ENCODE measurements around the gene FXYD4. TPM values are rescaled to one million over a fixed set of nuclear protein-coding genes. Genes with fewer than 3 reads are reported as not detected.

The FXYD4 gene
- total RNA-seq, 2 experiments from 2014 or later: not detected

GRCh38 chr10:43350686-43351085 lies 20.8 kb upstream of the FXYD4 start:
- no peaks in the 10 kb centered on the region for H3K9me3 Mint-ChIP-seq
- DNase-seq: no peak
- peaks cover 2% of the 10 kb centered on the region for H3K36me3 Mint-ChIP-seq
- ATAC-seq (ENCODE audit: low read depth): no peak
- H3K27ac Mint-ChIP-seq: no peak overlapping the region
- POLR2A ChIA-PET: interaction anchor here (0.6 kb wide), 1 partner anchor 53 kb away, joined by 3 read pairs; no protein-coding TSS in a partner anchor
- H3K4me3 Mint-ChIP-seq: peak overlapping the region; percentile 49
- peaks cover 19% of the 10 kb centered on the region for H3K4me1 Mint-ChIP-seq
- peaks cover 28% of the 10 kb centered on the region for H3K27me3 Mint-ChIP-seq

- peaks cover 23% of the 10 kb centered on the region for H3K4me1 Mint-ChIP-seq
- H3K36me3 Mint-ChIP-seq: peaks cover 2% of the 10 kb centered on the region
- peaks cover 28% of the 10 kb centered on the region for H3K27me3 Mint-ChIP-seq
- ATAC-seq (ENCODE audit: low read depth): no peak
- no peak overlapping the region for H3K27ac Mint-ChIP-seq
- no peak for DNase-seq
- H3K4me3 Mint-ChIP-seq: no peak overlapping the region
- no peaks in the 10 kb centered on the region for H3K9me3 Mint-ChIP-seq
- POLR2A ChIA-PET: interaction anchor here (0.6 kb wide), 2 partner anchors 53 to 230 kb away, joined by 3 to 4 read pairs; no protein-coding TSS in a partner anchor
Measured at GRCh38 chr10:43351301-43351700, 20.1 kb upstream of the FXYD4 start.

GRCh38 chr10:43352951-43353350 lies 18.5 kb upstream of the FXYD4 start:
- H3K27ac Mint-ChIP-seq: no peak overlapping the region
- ATAC-seq (ENCODE audit: low read depth) (no peak), DNase-seq (no peak)
- peaks cover 23% of the 10 kb centered on the region for H3K4me1 Mint-ChIP-seq
- no peak overlapping the region for H3K4me3 Mint-ChIP-seq
- H3K36me3 Mint-ChIP-seq: peaks cover 2% of the 10 kb centered on the region
- no peaks in the 10 kb centered on the region for H3K9me3 Mint-ChIP-seq
- peaks cover 28% of the 10 kb centered on the region for H3K27me3 Mint-ChIP-seq
- POLR2A ChIA-PET: interaction anchor here (0.5 kb wide), 1 partner anchor 29 kb away, joined by 3 read pairs; no protein-coding TSS in a partner anchor

GRCh38 chr10:43353495-43354329 lies 17.7 kb upstream of the FXYD4 start:
- ATAC-seq (ENCODE audit: low read depth): no peak
- H3K27ac Mint-ChIP-seq: no peak overlapping the region
- peaks cover 15% of the 10 kb centered on the region for H3K4me1 Mint-ChIP-seq
- no peaks in the 10 kb centered on the region for H3K9me3 Mint-ChIP-seq
- DNase-seq: no peak
- H3K4me3 Mint-ChIP-seq: no peak overlapping the region
- H3K27me3 Mint-ChIP-seq: peaks cover 24% of the 10 kb centered on the region
- POLR2A ChIA-PET: interaction anchor here (0.5 kb wide), 1 partner anchor 28 kb away, joined by 3 read pairs; no protein-coding TSS in a partner anchor
- H3K36me3 Mint-ChIP-seq: peaks cover under 1% of the 10 kb centered on the region

GRCh38 chr10:43354330-43354635 lies 17.2 kb upstream of the FXYD4 start:
- no peaks in the 10 kb centered on the region for H3K36me3 Mint-ChIP-seq
- no peak overlapping the region for H3K4me3 Mint-ChIP-seq
- ATAC-seq (ENCODE audit: low read depth) (no peak), DNase-seq (no peak)
- POLR2A ChIA-PET: no interaction called here
- peaks cover 22% of the 10 kb centered on the region for H3K27me3 Mint-ChIP-seq
- H3K4me1 Mint-ChIP-seq: peaks cover 12% of the 10 kb centered on the region
- no peaks in the 10 kb centered on the region for H3K9me3 Mint-ChIP-seq
- no peak overlapping the region for H3K27ac Mint-ChIP-seq

GRCh38 chr10:43354879-43355380 lies 16.5 kb upstream of the FXYD4 start:
- no peaks in the 10 kb centered on the region for H3K9me3 Mint-ChIP-seq
- H3K4me1 Mint-ChIP-seq: peaks cover 13% of the 10 kb centered on the region
- H3K27ac Mint-ChIP-seq: no peak overlapping the region
- H3K36me3 Mint-ChIP-seq: no peaks in the 10 kb centered on the region
- H3K27me3 Mint-ChIP-seq: peaks cover 20% of the 10 kb centered on the region
- DNase-seq (no peak), ATAC-seq (ENCODE audit: low read depth) (no peak)
- POLR2A ChIA-PET: interaction anchor here (0.7 kb wide), 1 partner anchor 67 kb away, joined by 7 read pairs; no protein-coding TSS in a partner anchor
- H3K4me3 Mint-ChIP-seq: no peak overlapping the region

- POLR2A ChIA-PET: interaction anchor here (0.6 to 0.7 kb wide), 2 partner anchors 25 to 68 kb away, joined by 5 to 7 read pairs; no protein-coding TSS in a partner anchor
- H3K27me3 Mint-ChIP-seq: peaks cover 11% of the 10 kb centered on the region
- no peak overlapping the region for H3K4me3 Mint-ChIP-seq
- no peak for DNase-seq
- peak overlapping the region; percentile 17 for H3K27ac Mint-ChIP-seq
- H3K9me3 Mint-ChIP-seq: no peaks in the 10 kb centered on the region
- ATAC-seq (ENCODE audit: low read depth): no peak
- peaks cover 11% of the 10 kb centered on the region for H3K4me1 Mint-ChIP-seq
- H3K36me3 Mint-ChIP-seq: no peaks in the 10 kb centered on the region
Measured at GRCh38 chr10:43355749-43356371, 15.6 kb upstream of the FXYD4 start.

GRCh38 chr10:43360086-43360485 lies 11.3 kb upstream of the FXYD4 start:
- Mint-ChIP-seq H3K4me3 (peak overlapping the region; percentile 56), H3K36me3 (peaks cover 3% of the 10 kb centered on the region), H3K27me3 (no peaks in the 10 kb centered on the region), H3K27ac (peak overlapping the region; percentile 2), H3K4me1 (peaks cover 22% of the 10 kb centered on the region), H3K9me3 (no peaks in the 10 kb centered on the region)
- POLR2A ChIA-PET: no interaction called here
- DNase-seq (no peak), ATAC-seq (ENCODE audit: low read depth) (no peak)

- Mint-ChIP-seq H3K36me3 (peaks cover 3% of the 10 kb centered on the region), H3K27ac (peak overlapping the region; percentile 97), H3K27me3 (no peaks in the 10 kb centered on the region), H3K9me3 (no peaks in the 10 kb centered on the region), H3K4me1 (peaks cover 21% of the 10 kb centered on the region), H3K4me3 (peak overlapping the region; percentile 98)
- ATAC-seq (ENCODE audit: low read depth) (no peak), DNase-seq (peak; percentile 40)
- POLR2A ChIA-PET: interaction anchor here (1.3 to 1.6 kb wide), 6 partner anchors 25 to 92 kb away, joined by 3 to 5 read pairs (median 4); no protein-coding TSS in a partner anchor
Measured at GRCh38 chr10:43361547-43362190, 9.8 kb upstream of the FXYD4 start.

- ATAC-seq (ENCODE audit: low read depth) (peak; percentile 98), DNase-seq (peak; percentile 95)
- Mint-ChIP-seq H3K27ac (peak overlapping the region; percentile 97), H3K9me3 (no peaks in the 10 kb centered on the region), H3K36me3 (peaks cover 3% of the 10 kb centered on the region), H3K4me1 (peaks cover 21% of the 10 kb centered on the region), H3K4me3 (peak overlapping the region; percentile 98), H3K27me3 (no peaks in the 10 kb centered on the region)
- POLR2A ChIA-PET: interaction anchor here (1.3 to 1.6 kb wide), 5 partner anchors 34 to 92 kb away, joined by 3 to 5 read pairs (median 4); no protein-coding TSS in a partner anchor
Measured at GRCh38 chr10:43362191-43362839, 9.1 kb upstream of the FXYD4 start.

GRCh38 chr10:43365001-43365400 lies 6.4 kb upstream of the FXYD4 start:
- no peak overlapping the region for H3K4me3 Mint-ChIP-seq
- no peaks in the 10 kb centered on the region for H3K9me3 Mint-ChIP-seq
- no peak overlapping the region for H3K27ac Mint-ChIP-seq
- H3K36me3 Mint-ChIP-seq: peaks cover 3% of the 10 kb centered on the region
- ATAC-seq (ENCODE audit: low read depth) (no peak), DNase-seq (no peak)
- H3K4me1 Mint-ChIP-seq: peaks cover 20% of the 10 kb centered on the region
- H3K27me3 Mint-ChIP-seq: no peaks in the 10 kb centered on the region
- POLR2A ChIA-PET: no interaction called here

GRCh38 chr10:43369921-43370320 lies 1.5 kb upstream of the FXYD4 start:
- Mint-ChIP-seq H3K27ac (no peak overlapping the region), H3K27me3 (no peaks in the 10 kb centered on the region), H3K9me3 (no peaks in the 10 kb centered on the region), H3K4me1 (peaks cover 17% of the 10 kb centered on the region), H3K4me3 (no peak overlapping the region), H3K36me3 (no peaks in the 10 kb centered on the region)
- ATAC-seq (ENCODE audit: low read depth) (no peak), DNase-seq (no peak)
- POLR2A ChIA-PET: no interaction called here

Data from activated naive CD8-positive, alpha-beta T cell treated with anti-CD3 and anti-CD28 coated beads, Interleukin-2, amount 10 ng/mL, durations not matched to agents 7 days and 5 days (primary cell).